ENCODE measurements around the gene TRIP4.
A peak's percentile ranks its signal among the peaks of the same experiment; 100 is the strongest.

TRIP4 gene

GRCh38 chr15:64460206-64460723 is 72.6 kb downstream of the TRIP4 start, which contains the start of gene ZNF609:
Gene ZNF609 (plus strand): TSS chr15:64460578. CDS start chr15:64499420, 38,842 bp downstream.
- TF ChIP-seq ZBTB7A (IDR thresholded peaks at IDR 0.05; ENCODE audit: low read depth) (no peak), CEBPB (IDR thresholded peaks at IDR 0.05) (no peak), CREB1 (IDR thresholded peaks at IDR 0.05; ENCODE audit: low read depth) (no peak), TCF12 (IDR thresholded peaks at IDR 0.05; ENCODE audit: low read depth) (peak; percentile 78; the same call in 1 of the 2 replicates), USF1 (IDR thresholded peaks at IDR 0.05) (peak; percentile 42; the same call in 1 of the 2 replicates), TEAD4 (IDR thresholded peaks at IDR 0.05) (peak; percentile 94), RAD21 (IDR thresholded peaks at IDR 0.05; ENCODE audit: low read depth) (peak; percentile 14; the same call in 1 of the 2 replicates), TAF1 (IDR thresholded peaks at IDR 0.05; ENCODE audit: low read depth) (peak; percentile 88), YY1 (IDR thresholded peaks at IDR 0.05; ENCODE audit: low read depth) (peak; percentile 78), EP300 (IDR thresholded peaks at IDR 0.05; ENCODE audit: borderline replicate concordance) (peak; percentile 55; the same call in 1 of the 2 replicates)
- TF ChIP-seq, protein P1, sequence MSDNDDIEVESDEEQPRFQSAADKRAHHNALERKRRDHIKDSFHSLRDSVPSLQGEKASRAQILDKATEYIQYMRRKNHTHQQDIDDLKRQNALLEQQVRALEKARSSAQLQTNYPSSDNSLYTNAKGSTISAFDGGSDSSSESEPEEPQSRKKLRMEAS (IDR thresholded peaks at IDR 0.05): peak; percentile 61
- TF ChIP-seq, protein P2, sequence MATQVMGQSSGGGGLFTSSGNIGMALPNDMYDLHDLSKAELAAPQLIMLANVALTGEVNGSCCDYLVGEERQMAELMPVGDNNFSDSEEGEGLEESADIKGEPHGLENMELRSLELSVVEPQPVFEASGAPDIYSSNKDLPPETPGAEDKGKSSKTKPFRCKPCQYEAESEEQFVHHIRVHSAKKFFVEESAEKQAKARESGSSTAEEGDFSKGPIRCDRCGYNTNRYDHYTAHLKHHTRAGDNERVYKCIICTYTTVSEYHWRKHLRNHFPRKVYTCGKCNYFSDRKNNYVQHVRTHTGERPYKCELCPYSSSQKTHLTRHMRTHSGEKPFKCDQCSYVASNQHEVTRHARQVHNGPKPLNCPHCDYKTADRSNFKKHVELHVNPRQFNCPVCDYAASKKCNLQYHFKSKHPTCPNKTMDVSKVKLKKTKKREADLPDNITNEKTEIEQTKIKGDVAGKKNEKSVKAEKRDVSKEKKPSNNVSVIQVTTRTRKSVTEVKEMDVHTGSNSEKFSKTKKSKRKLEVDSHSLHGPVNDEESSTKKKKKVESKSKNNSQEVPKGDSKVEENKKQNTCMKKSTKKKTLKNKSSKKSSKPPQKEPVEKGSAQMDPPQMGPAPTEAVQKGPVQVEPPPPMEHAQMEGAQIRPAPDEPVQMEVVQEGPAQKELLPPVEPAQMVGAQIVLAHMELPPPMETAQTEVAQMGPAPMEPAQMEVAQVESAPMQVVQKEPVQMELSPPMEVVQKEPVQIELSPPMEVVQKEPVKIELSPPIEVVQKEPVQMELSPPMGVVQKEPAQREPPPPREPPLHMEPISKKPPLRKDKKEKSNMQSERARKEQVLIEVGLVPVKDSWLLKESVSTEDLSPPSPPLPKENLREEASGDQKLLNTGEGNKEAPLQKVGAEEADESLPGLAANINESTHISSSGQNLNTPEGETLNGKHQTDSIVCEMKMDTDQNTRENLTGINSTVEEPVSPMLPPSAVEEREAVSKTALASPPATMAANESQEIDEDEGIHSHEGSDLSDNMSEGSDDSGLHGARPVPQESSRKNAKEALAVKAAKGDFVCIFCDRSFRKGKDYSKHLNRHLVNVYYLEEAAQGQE (IDR thresholded peaks at IDR 0.05; ENCODE audit: low read depth): no peak

DNA sequence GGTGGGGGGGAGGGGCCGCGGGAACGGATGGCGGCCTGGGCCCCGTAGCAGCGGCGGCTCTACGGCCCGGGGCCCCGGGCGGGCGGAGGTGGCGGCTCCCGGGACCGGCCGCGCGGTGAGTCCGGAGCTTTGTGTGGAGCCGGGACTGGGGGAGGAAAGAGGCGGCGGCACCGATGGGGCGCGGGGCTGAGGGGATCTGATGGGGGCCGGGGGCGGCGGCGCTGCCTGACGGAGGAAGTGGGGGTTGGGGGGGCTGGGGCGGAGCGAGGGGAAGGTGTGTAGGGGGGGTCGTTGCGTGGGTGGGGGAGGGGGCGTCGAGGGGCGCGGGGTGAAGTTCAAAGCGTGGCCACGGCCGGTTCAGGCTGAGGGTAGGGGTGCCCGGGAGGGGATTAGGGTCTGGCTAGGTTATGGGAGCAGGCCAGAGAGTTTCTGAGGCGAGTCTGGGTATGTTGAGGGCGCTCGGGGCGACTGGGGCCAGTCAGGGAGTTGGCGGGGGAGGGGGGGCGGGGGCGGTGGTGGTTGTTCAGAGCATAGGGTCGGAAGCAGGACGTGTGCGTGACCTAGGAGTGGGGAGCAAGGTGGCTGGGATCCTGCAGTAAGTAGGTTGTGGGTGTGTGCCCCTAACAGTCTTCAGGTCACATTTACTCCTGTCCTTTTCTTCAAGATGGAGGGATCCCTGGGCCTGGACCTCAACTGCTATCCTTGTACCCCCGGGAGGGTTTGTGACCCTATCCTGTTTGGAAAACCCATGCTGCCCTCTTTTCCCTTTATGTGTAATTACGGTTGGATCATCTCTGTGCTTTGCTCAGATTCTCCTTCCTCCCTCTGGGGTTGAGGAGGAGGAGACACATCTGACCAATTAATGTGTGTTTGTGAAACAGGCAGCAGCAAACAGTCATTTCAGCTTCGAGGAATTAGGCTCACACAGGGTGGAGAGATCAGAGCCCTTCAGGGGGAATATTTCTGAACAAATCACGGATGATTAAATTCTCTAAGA is 73.4 kb downstream of the TRIP4 start:
- TF ChIP-seq EGR1 (IDR thresholded peaks at IDR 0.05): 0 out of 2 replicates have a peak, but pooled peaks have one; percentile 15
- peak; percentile 23; the same call in 1 of the 2 replicates for TF ChIP-seq ZBTB7A (IDR thresholded peaks at IDR 0.05; ENCODE audit: low read depth)
- TF ChIP-seq, protein P1 (IDR thresholded peaks at IDR 0.05): no peak
- TF ChIP-seq CEBPB (IDR thresholded peaks at IDR 0.05): no peak
- TF ChIP-seq USF1 (IDR thresholded peaks at IDR 0.05): no peak
- TF ChIP-seq TCF12 (IDR thresholded peaks at IDR 0.05; ENCODE audit: low read depth): no peak
- no peak for TF ChIP-seq TAF1 (IDR thresholded peaks at IDR 0.05; ENCODE audit: low read depth)

- no peak for TF ChIP-seq ZBTB7A (IDR thresholded peaks at IDR 0.05; ENCODE audit: low read depth)
- no peak for TF ChIP-seq EGR1 (IDR thresholded peaks at IDR 0.05)
- TF ChIP-seq NFIC (IDR thresholded peaks at IDR 0.05): no peak
- TF ChIP-seq, protein P1 (IDR thresholded peaks at IDR 0.05): no peak
- TF ChIP-seq TCF12 (IDR thresholded peaks at IDR 0.05; ENCODE audit: low read depth): no peak
- no peak for TF ChIP-seq TEAD4 (IDR thresholded peaks at IDR 0.05)
- no peak for TF ChIP-seq EP300 (IDR thresholded peaks at IDR 0.05; ENCODE audit: borderline replicate concordance)
- TF ChIP-seq CREB1 (IDR thresholded peaks at IDR 0.05; ENCODE audit: low read depth): no peak
- no peak for TF ChIP-seq USF1 (IDR thresholded peaks at IDR 0.05)
- TF ChIP-seq YY1 (IDR thresholded peaks at IDR 0.05; ENCODE audit: low read depth): no peak
- TF ChIP-seq RAD21 (IDR thresholded peaks at IDR 0.05; ENCODE audit: low read depth): no peak
- no peak for TF ChIP-seq CEBPB (IDR thresholded peaks at IDR 0.05)
Observed at GRCh38 chr15:64461721-64462162, 74.1 kb downstream of the TRIP4 start.

DNA sequence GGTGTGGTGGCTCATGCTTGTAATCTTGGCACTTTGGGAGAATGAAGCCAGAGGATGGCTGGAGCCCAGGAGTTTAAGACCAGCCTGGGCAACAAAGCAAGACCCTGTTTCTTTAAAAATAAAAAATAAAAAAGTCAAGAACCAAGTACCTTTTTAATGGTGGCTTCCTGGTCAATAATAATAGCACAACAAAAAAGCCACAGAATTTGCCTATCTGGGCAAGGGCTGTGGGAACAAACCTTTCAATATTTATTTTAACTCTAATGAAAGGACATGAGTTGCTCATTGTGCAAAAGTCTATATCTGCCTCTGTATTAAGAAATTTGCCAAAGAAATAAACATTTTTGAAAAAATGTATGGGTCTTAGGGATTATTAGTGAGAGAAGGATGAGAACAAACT is 74.9 kb downstream of the TRIP4 start:
- TF ChIP-seq TEAD4 (IDR thresholded peaks at IDR 0.05): no peak
- no peak for TF ChIP-seq TCF12 (IDR thresholded peaks at IDR 0.05; ENCODE audit: low read depth)
- TF ChIP-seq, protein P1 (IDR thresholded peaks at IDR 0.05): no peak
- no peak for TF ChIP-seq EP300 (IDR thresholded peaks at IDR 0.05; ENCODE audit: borderline replicate concordance)
- TF ChIP-seq, protein P2 (IDR thresholded peaks at IDR 0.05; ENCODE audit: low read depth): no peak
- no peak for TF ChIP-seq FOXM1 (IDR thresholded peaks at IDR 0.05; ENCODE audit: borderline replicate concordance, low read depth)
- no peak for TF ChIP-seq USF1 (IDR thresholded peaks at IDR 0.05)
- no peak for TF ChIP-seq NFIC (IDR thresholded peaks at IDR 0.05)
- TF ChIP-seq RAD21 (IDR thresholded peaks at IDR 0.05; ENCODE audit: low read depth): no peak
- TF ChIP-seq TAF1 (IDR thresholded peaks at IDR 0.05; ENCODE audit: low read depth): no peak
- no peak for TF ChIP-seq YY1 (IDR thresholded peaks at IDR 0.05; ENCODE audit: low read depth)
- no peak for TF ChIP-seq EGR1 (IDR thresholded peaks at IDR 0.05)

All from Ishikawa (cell line).